K562 (cell line): ENCODE results near the gene TSPAN11. TPM values are rescaled to one million over a fixed set of nuclear protein-coding genes. Genes with fewer than 3 reads are reported as not detected.

ENCODE experiments used
- ATAC-seq: fragments of 200-7000 bp; cut with Tn5 transposase; 3 replicates; pipeline ENCODE4 v1.9.1; 2020; ENCODE audit warnings: moderate library complexity
- BruUV-seq: library from RNA; stranded (reverse); fragments of 400-500 nt; replicated peaks from 2 replicates; lab custom pipeline; 2021; lab: Mats Ljungman, UMichigan
- CTCF ChIA-PET: fragments of 300-600 bp; formaldehyde crosslinking; extraction: SDS; loops from one replicate; lab custom pipeline; 2021; ENCODE audit warnings: low intra/inter-chr PET ratio; lab: Yijun Ruan, JAX
- POLR2A ChIA-PET: fragments of 300-600, 350-650 bp; sonication (Branson Sonifier 250); formaldehyde crosslinking; extraction: SDS; loops from one replicate; lab custom pipeline; 2021; ENCODE audit warnings: antibody characterized with exemption, inconsistent platforms; lab: Yijun Ruan, JAX
- DNase-seq, 4 experiments: peaks; one replicate each; pipeline versions ENCODE4 v3.0.0 to v3.0.0-alpha.2; 2011 to 2018; ENCODE audit warnings: low spot score in 3 of 4, mixed read lengths in 3 of 4; ENCODE audit errors: extremely low read depth in 1 of 4
- FAIRE-seq: peaks from 2 replicates; lab custom pipeline; 2011; peaks lifted over from hg19 to GRCh38; lab: Jason Lieb, UNC
- H2AFZ ChIP-seq: 2 replicates; pipeline ENCODE4 v1.6.0; 2011; ENCODE audit warnings: low read depth, low read length, control low read depth, inconsistent platforms
- H3K27ac ChIP-seq: fragments of 200-600 bp; 3 replicates; pipeline ENCODE4 v1.8.0; 2011; ENCODE audit warnings: low read depth, mild to moderate bottlenecking, control low read depth, inconsistent platforms, low read length, moderate library complexity, mixed read lengths; ENCODE audit errors: extremely low read depth
- H3K27me3 ChIP-seq, 2 experiments: fragments of 300-600 bp in 1 of 2; 2 replicates in 1 of 2; 3 replicates in 1 of 2; pipeline versions ENCODE4 v1.6.0 to v1.8.0; 2011; ENCODE audit warnings: inconsistent platforms in 2 of 2, low read length in 2 of 2, mild to moderate bottlenecking in 1 of 2, mixed read lengths in 1 of 2, moderate library complexity in 1 of 2; ENCODE audit not compliant: control insufficient read depth in 2 of 2, insufficient read depth in 2 of 2
- H3K36me3 ChIP-seq: fragments of 300-600 bp; 3 replicates; pipeline ENCODE4 v1.8.0; 2011; ENCODE audit warnings: mild to moderate bottlenecking, low read length, inconsistent platforms; ENCODE audit not compliant: control insufficient read depth, insufficient read depth
- H3K4me1 ChIP-seq, 2 experiments: fragments of 200-600 bp in 1 of 2; replicated peaks in 1 of 2; 2 replicates in 1 of 2; 3 replicates in 1 of 2; pipeline versions ENCODE4 v1.5.1 to v1.8.0; 2011; ENCODE audit warnings: inconsistent platforms in 2 of 2, low read length in 2 of 2, mild to moderate bottlenecking in 1 of 2, mixed read lengths in 1 of 2, moderate library complexity in 1 of 2; ENCODE audit not compliant: control insufficient read depth in 2 of 2, insufficient read depth in 2 of 2
- H3K4me2 ChIP-seq: 2 replicates; pipeline ENCODE4 v1.6.1; 2011; ENCODE audit warnings: low read length, control low read depth, inconsistent platforms, mixed read lengths; ENCODE audit not compliant: insufficient read depth
- H3K4me3 ChIP-seq: fragments of 200-600 bp; sonication (generic), shearing (Covaris generic); 2 replicates; pipeline ENCODE4 v1.5.1; 2016; ENCODE audit warnings: control low read depth, inconsistent platforms
- H3K79me2 ChIP-seq: fragments of 200-600 bp; 3 replicates; pipeline ENCODE4 v1.8.0; 2011; ENCODE audit warnings: low read length, inconsistent platforms; ENCODE audit not compliant: control insufficient read depth, insufficient read depth
- H3K9ac ChIP-seq, 2 experiments: 2 replicates each; pipeline versions ENCODE4 v1.6.0 to v1.6.1; 2011; ENCODE audit warnings: low read depth in 2 of 2, low read length in 2 of 2, control low read depth in 1 of 2, inconsistent platforms in 1 of 2, mild to moderate bottlenecking in 1 of 2, mixed read lengths in 1 of 2; ENCODE audit not compliant: insufficient read depth in 1 of 2
- H3K9me1 ChIP-seq: one replicate; pipeline ENCODE4 v1.6.0; 2011; ENCODE audit warnings: inconsistent platforms, mild to moderate bottlenecking, low read length, moderate library complexity; ENCODE audit not compliant: control insufficient read depth, insufficient read depth
- H3K9me3 ChIP-seq: replicated peaks from 2 replicates; pipeline ENCODE4 v1.5.1; 2011; ENCODE audit warnings: low read depth, low read length, inconsistent platforms; ENCODE audit not compliant: control insufficient read depth, insufficient read depth
- H4K20me1 ChIP-seq: replicated peaks from 2 replicates; pipeline ENCODE4 v1.6.1; 2011; ENCODE audit warnings: low read length, inconsistent platforms, mixed read lengths; ENCODE audit not compliant: control insufficient read depth, insufficient read depth
- ARHGAP35 ChIP-seq: fragments of 450-650 bp; IDR thresholded peaks from 2 replicates; pipeline ENCODE4 v1.6.1; 2018; ENCODE audit not compliant: partially characterized antibody
- GATA2 ChIP-seq: sonication (generic); formaldehyde crosslinking; IDR thresholded peaks from 2 replicates; pipeline ENCODE4 v1.4.0; 2020; ENCODE audit warnings: mild to moderate bottlenecking, missing genetic modification reagents
- HNRNPLL ChIP-seq: fragments of 200-400 bp; formaldehyde crosslinking; IDR thresholded peaks from 2 replicates; pipeline ENCODE4 v1.6.1; 2017; ENCODE audit warnings: low read length, low read depth, mild to moderate bottlenecking; ENCODE audit not compliant: poor library complexity, severe bottlenecking
- NR4A1 ChIP-seq, 2 experiments: fragments of 250-450 bp in 1 of 2; fragments of 450-650 bp in 1 of 2; sonication (Bioruptor Pico) in 1 of 2; IDR thresholded peaks; 2 replicates each; pipeline versions ENCODE4 v1.4.0 to v1.6.1; 2016 to 2020; ENCODE audit warnings: mild to moderate bottlenecking in 2 of 2, missing compliant biosample characterization in 1 of 2, missing genetic modification characterization in 1 of 2, moderate library complexity in 1 of 2
- PHB2 ChIP-seq: fragments of 450-650 bp; IDR thresholded peaks from 2 replicates; pipeline ENCODE4 v1.6.1; 2017; ENCODE audit warnings: low read depth
- POLR3A ChIP-seq: IDR thresholded peaks from 2 replicates; pipeline ENCODE4 v1.6.1; 2011; ENCODE audit warnings: borderline replicate concordance, mild to moderate bottlenecking, moderate library complexity; ENCODE audit not compliant: insufficient read length, insufficient read depth; ENCODE audit errors: extremely low read depth
- PPARD ChIP-seq: fragments of 250-450 bp; sonication (Bioruptor Pico); IDR thresholded peaks from 2 replicates; pipeline ENCODE4 v1.8.0; 2022; ENCODE audit warnings: inconsistent platforms, mild to moderate bottlenecking, moderate library complexity
- PTBP1 ChIP-seq: fragments of 200-400 bp; formaldehyde crosslinking; IDR thresholded peaks from 2 replicates; pipeline ENCODE4 v1.6.1; 2017; ENCODE audit warnings: low read depth, low read length
- RFX1 ChIP-seq: fragments of 450-650 bp; IDR thresholded peaks from 2 replicates; pipeline ENCODE4 v1.6.1; 2016; ENCODE audit warnings: mild to moderate bottlenecking, moderate library complexity
- SRF ChIP-seq, 2 experiments: fragments of 250-450, 450-650 bp in 1 of 2; sonication (Bioruptor Pico) in 1 of 2; sonication (generic) in 1 of 2; formaldehyde crosslinking; IDR thresholded peaks; 2 replicates each; pipeline versions ENCODE4 v1.5.0 to v1.5.1; 2020 to 2022; ENCODE audit warnings: mild to moderate bottlenecking in 1 of 2, missing genetic modification reagents in 1 of 2
- ZBED1 ChIP-seq: IDR thresholded peaks from 2 replicates; pipeline ENCODE4 v1.6.1; 2014
- ZBTB17 ChIP-seq: fragments of 450-650 bp; formaldehyde crosslinking; IDR thresholded peaks from 2 replicates; pipeline ENCODE4 v1.4.0; 2020; ENCODE audit warnings: mild to moderate bottlenecking
- ZNF586 ChIP-seq: fragments of 450-650 bp; formaldehyde crosslinking; conservative IDR thresholded peaks from 2 replicates; pipeline ENCODE4 v1.4.0; 2020; ENCODE audit warnings: mild to moderate bottlenecking, moderate library complexity
- WGBS: fragments of 100-300 bp; shearing (Covaris generic); methylation state at CpG from one replicate; pipeline ENCODE4 v1.1.6; 2016; ENCODE audit warnings: low coverage, mixed read lengths; ENCODE audit not compliant: insufficient coverage; ENCODE audit errors: missing lambda C conversion rate; 5-methylcytosine and 5-hydroxymethylcytosine counted together
- in situ Hi-C: fragments of 300-500 bp; cut with MboI; formaldehyde crosslinking; loops from 4 replicates; pipeline ENCODE4 v1.15.0; 2018; ENCODE audit warnings: inconsistent platforms, mixed read lengths
- intact Hi-C: fragments of 100-400 bp; cut with micrococcal nuclease; formaldehyde crosslinking; loops from 2 replicates; pipeline ENCODE4 v1.14.2; 2022
- polyA plus RNA-seq, 8 experiments: library from polyadenylated mRNA; depleted of rRNA in 4 of 8; stranded (reverse) in 5 of 8; unstranded in 3 of 8; fragments of >200 nt; fragmentation: Nextera tagmentation in 2 of 8; fragmentation: Illumina TruSeq in 1 of 8; extraction: Ambion mirVana in 2 of 8; extraction: Trizol in 1 of 8; gene quantifications; 2 replicates each; pipeline versions ENCODE4 v1.2.1 to v1.2.3, GENCODE V29; 2011 to 2014; ENCODE audit warnings: inconsistent platforms in 1 of 8, missing spikeins in 1 of 8
- total RNA-seq, 7 experiments: library from RNA; depleted of rRNA in 6 of 7; stranded (reverse); fragments of >200 nt in 6 of 7; fragmentation: Illumina TruSeq in 2 of 7; extraction: Trizol in 2 of 7; gene quantifications; 2 replicates each; pipeline versions ENCODE4 v1.2.1 to v1.2.3, GENCODE V29; 2011 to 2021; ENCODE audit warnings: low replicate concordance in 1 of 7
- TF ChIP-seq, protein P1 (sequence below): sonication (generic); formaldehyde crosslinking; IDR thresholded peaks from 2 replicates; pipeline ENCODE4 v1.8.0; 2023; ENCODE audit warnings: missing genetic modification reagents, mild to moderate bottlenecking, borderline replicate concordance
- TF ChIP-seq, protein P2 (sequence below): sonication (generic); formaldehyde crosslinking; IDR thresholded peaks from 2 replicates; pipeline ENCODE4 v1.5.0; 2020; ENCODE audit warnings: missing genetic modification reagents

Gene TSPAN11
- total and polyA plus RNA-seq, 9 of the 15 experiments (the other 6 are each of a cell fraction or from before 2014, with no cell fraction given) = not detected

DNA sequence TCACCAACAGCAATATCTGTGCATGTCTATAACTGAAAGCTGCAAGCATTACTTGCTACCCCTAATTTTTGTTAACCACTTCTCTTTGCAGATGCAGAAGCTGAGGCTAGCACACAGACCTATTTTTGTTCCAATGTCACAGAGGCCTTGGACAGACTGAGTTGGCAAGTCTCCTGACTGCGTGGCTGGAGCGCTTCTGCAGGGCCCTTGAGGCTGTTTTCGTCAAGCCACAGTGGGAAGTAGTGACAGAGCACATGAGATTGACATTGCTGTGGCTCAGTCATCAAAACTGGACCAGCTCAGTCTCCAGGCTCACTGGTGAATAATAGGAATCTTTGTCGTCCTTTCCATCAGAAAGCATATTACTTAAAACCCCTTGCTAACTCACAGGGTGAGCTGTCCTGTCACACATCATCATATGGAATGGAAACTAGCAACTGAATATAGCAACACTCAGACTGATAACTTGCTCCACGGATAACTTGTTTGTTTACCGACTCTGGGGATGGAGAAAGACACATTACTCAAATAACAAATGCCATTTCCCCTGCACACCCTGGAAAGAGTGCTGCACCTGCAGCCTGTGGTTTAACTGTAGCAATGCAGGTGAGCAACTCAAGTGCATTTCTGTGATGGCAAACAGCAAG lies 103.5 kb downstream of the TSPAN11 start:
- Histone ChIP-seq H3K36me3 (no peaks in the 10 kb centered on the region), H2AFZ (no peak overlapping the region), H4K20me1 (no peaks in the 10 kb centered on the region), H3K4me1 (no peaks in the 10 kb centered on the region), H3K9me3 (0 out of 2 replicates have a peak, but pooled peaks cover 1% of the 10 kb centered on the region), H3K9me1 (no peaks in the 10 kb centered on the region), H3K79me2 (no peaks in the 10 kb centered on the region), H3K4me2 (no peak overlapping the region), H3K9ac (no peak overlapping the region), H3K27ac (no peak overlapping the region), H3K27me3 (peaks cover 26 to 55% of the 10 kb centered on the region in 2 experiments), H3K4me3 (no peak overlapping the region)
- ATAC-seq = no peak
- 2% methylated on average over 6 of the region's 6 CpGs for WGBS
- DNase-seq = no peak
- intact Hi-C loops (no loop called here), in situ Hi-C loops (no loop called here)
- BruUV-seq = no TSS peak
- ChIA-PET POLR2A (no interaction called here), CTCF (no interaction called here)
- no peak for FAIRE-seq
- TF ChIP-seq ARHGAP35 (no peak), PPARD (CRISPR knock-in tag) (no peak), SRF (CRISPR knock-in tag; IDR thresholded peaks at IDR 0.05) (no peak), PTBP1 (no peak), PHB2 (no peak), ZBED1 (no peak), RFX1 (no peak), NR4A1 (CRISPR knock-in tag; IDR thresholded peaks at IDR 0.05) (no peak), NR4A1 (tag; IDR thresholded peaks at IDR 0.05) (no peak), ZNF586 (no peak), HNRNPLL (no peak), GATA2 (CRISPR knock-in tag) (no peak), POLR3A (no peak), ZBTB17 (no peak)
- TF ChIP-seq, protein P1, sequence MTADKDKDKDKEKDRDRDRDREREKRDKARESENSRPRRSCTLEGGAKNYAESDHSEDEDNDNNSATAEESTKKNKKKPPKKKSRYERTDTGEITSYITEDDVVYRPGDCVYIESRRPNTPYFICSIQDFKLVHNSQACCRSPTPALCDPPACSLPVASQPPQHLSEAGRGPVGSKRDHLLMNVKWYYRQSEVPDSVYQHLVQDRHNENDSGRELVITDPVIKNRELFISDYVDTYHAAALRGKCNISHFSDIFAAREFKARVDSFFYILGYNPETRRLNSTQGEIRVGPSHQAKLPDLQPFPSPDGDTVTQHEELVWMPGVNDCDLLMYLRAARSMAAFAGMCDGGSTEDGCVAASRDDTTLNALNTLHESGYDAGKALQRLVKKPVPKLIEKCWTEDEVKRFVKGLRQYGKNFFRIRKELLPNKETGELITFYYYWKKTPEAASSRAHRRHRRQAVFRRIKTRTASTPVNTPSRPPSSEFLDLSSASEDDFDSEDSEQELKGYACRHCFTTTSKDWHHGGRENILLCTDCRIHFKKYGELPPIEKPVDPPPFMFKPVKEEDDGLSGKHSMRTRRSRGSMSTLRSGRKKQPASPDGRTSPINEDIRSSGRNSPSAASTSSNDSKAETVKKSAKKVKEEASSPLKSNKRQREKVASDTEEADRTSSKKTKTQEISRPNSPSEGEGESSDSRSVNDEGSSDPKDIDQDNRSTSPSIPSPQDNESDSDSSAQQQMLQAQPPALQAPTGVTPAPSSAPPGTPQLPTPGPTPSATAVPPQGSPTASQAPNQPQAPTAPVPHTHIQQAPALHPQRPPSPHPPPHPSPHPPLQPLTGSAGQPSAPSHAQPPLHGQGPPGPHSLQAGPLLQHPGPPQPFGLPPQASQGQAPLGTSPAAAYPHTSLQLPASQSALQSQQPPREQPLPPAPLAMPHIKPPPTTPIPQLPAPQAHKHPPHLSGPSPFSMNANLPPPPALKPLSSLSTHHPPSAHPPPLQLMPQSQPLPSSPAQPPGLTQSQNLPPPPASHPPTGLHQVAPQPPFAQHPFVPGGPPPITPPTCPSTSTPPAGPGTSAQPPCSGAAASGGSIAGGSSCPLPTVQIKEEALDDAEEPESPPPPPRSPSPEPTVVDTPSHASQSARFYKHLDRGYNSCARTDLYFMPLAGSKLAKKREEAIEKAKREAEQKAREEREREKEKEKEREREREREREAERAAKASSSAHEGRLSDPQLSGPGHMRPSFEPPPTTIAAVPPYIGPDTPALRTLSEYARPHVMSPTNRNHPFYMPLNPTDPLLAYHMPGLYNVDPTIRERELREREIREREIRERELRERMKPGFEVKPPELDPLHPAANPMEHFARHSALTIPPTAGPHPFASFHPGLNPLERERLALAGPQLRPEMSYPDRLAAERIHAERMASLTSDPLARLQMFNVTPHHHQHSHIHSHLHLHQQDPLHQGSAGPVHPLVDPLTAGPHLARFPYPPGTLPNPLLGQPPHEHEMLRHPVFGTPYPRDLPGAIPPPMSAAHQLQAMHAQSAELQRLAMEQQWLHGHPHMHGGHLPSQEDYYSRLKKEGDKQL = no peak
- TF ChIP-seq, protein P2, sequence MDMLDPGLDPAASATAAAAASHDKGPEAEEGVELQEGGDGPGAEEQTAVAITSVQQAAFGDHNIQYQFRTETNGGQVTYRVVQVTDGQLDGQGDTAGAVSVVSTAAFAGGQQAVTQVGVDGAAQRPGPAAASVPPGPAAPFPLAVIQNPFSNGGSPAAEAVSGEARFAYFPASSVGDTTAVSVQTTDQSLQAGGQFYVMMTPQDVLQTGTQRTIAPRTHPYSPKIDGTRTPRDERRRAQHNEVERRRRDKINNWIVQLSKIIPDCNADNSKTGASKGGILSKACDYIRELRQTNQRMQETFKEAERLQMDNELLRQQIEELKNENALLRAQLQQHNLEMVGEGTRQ = no peak
